HG03280 (cell line): ENCODE measurements around the gene ARHGAP22.

Experiments used
- ATAC-seq: cut with Tn5 transposase; IDR thresholded peaks from one replicate; pipeline ENCODE4 v1.9.1; 2021; ENCODE audit warnings: mild to moderate bottlenecking, moderate library complexity; ENCODE audit not compliant: unreplicated experiment

Gene ARHGAP22

DNA sequence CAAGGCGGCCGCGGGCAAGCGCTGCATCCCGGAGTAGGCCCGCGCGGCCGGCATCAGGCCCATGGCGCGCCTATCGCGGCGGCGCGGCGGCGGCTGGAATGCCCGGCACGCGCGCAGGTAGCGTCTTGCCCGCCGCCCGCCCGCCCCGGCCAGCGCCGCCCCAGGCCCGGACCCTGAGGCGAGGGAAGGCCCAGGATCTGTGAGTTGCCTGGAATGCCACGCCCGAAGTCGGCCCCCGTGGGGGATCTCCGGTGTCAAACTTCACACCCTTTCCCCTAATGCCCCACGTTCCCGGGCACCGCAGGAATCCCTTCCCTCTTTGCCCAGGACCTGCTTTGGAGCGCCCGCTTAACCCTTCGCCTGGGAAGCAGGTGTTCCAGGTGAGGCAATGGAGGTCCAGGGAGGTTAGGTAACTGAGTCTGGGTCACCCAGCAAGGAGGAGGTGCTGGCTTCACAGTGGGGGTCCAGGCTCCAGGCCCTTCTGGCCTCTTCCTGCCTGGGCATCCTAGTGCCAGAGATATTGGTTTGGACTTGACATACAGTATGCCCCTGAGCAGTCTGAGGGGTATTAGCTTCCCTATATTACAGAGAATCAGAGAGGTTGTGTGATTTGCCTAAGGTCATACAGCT lies 138.1 kb downstream of the ARHGAP22 start:
- no peak for ATAC-seq

DNA sequence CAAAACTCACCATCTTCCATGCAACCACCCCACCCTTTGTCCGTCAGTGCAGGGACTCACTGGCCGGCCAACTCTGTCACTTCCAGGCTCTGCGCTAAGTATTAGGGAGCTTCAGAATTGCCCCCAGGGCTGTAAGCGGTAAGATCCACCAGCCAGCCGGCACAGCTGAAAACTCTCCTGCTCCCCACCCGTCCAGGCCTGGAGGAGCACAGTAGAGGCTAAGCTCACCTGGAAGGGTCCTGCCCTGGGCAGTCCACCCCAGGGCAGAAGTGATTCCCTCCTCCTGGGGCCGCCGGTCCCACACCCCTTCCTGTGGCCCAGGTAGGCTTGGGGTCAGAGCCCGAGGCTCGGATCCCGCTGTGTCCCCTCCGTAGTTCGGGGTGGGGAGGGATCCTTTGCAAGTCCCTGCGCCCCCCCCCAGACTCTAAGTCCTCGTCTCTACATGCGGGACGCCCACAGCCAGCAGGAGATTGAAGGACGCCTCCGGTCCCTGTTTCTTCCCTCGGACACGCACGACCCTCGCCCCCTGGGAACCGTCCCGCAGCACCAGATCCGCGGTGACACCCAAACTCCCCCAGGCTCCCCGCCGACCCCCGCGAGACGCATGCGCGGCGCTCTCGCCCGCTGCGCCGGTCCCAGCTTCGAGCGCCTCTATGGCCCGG lies 138.9 kb downstream of the ARHGAP22 start:
- no peak for ATAC-seq

DNA sequence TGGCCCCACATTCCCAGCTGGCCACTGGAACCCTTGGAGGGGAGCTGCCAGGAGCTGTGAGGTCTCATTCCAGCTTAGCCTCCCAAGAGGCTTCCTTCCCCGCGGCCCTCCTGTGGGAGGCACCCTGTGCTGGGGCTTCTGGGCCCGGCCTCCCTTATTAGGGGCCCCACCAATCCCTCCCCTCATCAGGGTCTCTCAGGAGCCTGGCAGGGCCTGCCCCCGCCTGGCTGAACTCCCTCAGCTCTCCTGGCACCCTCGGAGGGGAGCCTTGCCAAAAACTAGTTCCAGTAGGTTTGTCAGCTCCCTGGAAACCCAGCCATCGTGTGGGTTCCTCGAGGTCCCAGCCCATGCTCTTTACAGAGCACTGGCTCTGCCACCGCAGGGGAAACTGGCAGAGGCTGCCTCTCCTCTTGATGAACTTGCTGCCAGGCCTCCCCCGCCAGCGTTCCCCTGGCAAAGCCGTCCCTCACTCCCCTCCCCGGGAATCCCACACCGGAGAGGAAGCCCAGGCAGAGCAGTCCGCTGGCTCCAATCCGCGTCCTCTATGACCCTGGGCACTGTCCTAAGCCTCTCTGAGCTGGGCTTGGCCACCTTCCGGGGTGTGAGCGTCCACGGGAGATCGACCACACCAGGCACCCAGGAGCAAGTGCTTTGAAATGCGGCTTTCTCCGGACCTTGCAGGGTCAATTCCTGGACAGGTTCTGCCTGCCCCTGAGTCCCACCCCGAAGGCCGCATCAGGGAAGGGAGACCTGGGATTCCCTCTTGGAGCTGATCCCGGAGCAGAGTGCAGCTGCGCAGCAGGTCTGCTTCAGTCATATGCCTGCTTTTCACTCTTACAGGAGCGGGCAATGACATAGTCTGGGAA lies 139.8 kb downstream of the ARHGAP22 start:
- no peak for ATAC-seq

DNA sequence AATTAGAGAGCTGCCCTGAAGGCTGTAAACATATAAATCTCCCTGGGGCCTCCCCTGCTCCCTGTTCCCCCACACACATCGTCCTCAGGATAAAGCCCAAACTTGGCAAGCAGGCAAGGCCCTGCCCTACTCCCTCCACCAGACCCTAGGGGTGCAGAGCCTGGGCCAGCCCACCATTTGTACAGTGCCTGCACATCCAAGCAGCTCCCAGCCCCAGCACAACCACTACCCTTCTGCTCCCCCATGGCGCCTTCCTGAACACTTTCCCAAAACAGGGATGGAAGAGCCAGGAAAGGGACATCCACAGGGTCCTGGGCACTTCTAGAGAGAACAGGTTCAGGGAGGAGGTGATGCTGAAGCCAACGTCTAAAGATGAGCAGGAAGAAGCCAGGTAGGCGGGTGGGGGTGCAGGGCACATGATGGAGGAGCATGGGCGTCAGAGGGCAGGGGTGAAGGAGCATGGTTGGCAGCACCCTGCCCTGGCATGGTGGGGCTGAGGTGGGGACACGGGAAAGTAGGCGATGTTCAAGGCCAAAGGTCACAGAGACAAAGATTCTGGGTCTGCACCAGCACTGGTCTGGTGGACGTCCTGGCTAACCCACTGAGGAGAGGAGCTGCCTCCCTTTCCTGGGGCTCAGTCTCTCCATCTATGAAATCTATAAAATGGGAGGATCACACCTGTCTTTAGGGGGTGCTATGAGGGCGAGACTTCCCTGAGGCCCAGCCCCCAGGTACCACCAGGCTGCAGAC lies 140.6 kb downstream of the ARHGAP22 start:
- no peak for ATAC-seq

DNA sequence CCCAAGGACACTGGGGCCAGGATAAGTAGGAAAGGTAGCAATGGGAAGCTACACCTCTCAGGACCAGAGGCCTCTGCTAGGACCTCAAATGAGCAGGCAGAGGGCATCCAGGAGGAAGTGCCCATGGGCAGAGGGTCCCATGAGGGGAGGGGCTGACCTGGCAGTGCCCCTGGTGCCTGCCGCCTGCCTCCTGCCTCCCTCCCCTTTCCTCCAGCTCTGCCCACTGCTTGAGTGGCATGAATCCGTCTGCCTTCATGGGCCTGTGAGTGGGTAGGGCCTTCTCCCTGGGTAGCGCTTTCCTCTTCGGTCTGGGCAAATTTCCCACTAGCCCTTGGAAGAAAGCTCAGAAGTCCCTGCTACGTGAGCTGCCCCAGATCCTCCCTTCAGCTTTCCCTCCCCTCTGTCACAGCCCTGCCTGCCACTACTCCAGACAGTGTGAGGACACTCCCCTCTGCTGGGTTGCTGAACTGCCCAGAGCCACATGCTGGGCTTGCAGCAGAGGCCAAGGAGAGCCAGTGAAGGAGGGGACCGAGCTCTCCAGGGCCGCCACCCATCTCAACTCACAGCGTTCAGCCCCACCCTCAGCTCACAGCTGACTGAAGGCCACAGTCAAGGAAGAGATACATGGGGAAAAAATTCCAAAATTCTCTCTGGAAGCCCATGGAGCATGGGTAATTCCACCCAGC lies 141.4 kb downstream of the ARHGAP22 start:
- no peak for ATAC-seq

DNA sequence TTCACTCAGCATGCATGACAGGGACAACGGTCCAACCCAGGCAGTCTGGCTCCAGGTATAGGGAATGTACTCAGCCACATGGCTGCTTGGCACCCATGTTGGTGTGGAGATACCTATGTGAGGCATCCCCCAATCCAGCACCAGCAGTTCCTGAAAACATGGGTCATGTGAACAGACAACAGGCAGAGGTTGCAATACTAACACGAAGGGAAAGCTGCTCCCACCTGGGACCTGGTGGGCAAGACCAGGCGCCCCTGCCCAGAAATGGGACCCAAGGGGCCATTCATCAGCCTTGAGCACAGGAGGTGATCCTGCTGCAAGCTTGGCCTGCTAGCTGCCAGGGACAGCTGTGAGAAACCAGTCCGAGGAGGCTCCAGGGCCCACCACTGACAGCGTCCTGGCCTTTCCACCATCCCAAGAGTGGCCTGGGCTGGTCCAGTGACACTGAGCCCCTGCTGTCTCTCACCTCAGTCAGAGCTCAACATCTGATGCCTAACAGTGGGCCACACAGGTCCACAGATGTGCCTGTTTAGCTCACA lies 142.3 kb downstream of the ARHGAP22 start:
- no peak for ATAC-seq

DNA sequence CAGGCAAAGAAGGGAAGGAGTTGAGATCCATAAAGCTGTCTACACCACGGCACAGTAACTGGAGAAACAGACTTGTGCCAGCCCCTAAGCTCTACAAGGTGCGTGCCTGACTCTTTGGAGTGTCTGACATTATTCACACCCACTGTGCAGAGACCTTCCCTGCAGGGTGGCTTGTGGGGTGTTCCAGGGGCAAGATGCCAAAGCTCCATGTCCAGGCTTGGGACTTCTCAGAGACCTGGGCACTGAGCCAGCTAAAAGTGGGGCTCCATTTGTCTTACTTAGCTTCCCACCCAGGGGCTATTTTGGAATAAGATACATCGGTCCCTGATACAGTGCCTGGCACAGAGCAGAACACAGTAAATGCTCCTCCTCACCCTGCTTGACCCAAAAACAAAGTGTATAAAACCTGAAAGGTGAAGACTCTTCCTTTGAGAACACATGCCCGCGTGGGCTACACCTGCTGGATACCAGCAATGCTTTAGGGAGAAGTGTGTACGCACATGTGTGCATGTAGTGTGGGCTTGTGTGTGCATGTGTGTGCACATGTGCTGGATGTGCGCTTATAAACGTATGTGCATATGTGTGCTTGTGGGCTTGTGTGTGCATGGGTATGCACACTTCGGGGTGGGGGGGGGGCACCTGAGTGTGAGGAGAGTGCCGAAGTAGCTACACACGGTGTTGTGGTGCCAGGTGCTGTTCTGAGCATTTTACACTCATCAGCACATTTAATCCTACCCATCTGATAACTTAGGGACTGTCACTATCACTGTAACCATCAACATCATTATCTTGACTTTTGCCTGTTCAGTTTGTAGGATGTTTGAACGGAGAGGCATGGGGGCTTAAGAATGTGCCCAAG lies 143.0 kb downstream of the ARHGAP22 start:
- ATAC-seq = no peak

DNA sequence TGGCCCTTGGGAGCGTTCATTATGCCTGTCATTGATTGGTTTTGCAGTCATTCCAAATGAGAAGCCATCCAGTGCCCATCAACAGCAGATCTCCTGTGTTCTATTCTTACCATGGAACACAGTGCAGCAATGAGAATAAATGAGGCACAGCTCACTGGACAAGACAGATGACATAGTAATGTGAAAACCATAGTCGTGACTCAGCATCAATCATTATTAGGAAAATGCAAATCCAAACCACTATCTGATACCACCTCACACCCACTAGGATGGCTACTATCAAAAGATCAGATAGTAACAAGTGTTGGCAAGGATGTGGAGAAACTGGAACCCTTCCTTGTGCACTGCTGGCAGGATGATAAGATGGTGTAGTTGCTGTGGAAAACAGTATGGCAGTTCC lies 144.7 kb downstream of the ARHGAP22 start:
- no peak for ATAC-seq

DNA sequence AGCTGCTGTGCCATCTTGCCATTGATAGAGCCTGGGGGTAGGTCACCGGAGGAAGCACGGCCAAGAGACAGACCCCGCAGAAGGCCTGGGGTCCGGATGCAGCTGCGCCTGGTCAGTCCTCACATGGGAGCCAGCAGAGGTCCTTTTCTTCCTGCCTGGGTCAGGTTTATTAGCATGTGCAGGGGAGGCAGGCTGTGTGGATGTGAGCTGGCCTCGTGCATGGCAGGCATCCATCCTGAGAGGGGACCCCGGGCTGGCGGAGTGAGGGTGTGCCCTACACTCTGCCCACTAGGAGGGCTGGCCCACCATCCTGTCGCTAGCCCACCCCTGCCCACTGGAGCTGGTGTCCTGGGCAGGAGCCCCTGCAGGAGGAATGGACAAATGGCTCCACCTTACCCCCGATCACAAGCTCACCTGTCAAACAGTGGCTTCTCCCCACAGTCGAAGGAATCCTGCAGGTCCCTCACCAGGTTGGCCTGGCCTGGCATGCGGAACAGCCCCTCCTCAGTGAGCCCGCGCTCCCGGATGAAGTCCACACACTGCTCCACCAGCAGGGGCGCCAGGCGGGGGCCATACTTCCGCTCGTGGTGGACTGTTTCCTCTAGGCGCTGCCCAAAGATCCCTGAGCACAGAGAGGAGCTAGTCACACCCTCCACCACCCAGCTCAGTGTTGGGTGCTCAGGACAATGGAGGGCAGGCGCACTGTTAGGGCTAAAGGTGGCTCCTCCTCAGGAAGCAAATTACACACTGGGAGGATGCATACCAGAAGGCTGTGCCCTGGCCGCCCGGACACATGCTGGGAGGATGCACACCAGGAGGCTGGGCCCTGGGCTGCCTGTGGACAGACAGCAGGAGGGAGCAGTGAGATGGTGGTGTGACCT lies 145.4 kb downstream of the ARHGAP22 start:
- ATAC-seq = no peak

DNA sequence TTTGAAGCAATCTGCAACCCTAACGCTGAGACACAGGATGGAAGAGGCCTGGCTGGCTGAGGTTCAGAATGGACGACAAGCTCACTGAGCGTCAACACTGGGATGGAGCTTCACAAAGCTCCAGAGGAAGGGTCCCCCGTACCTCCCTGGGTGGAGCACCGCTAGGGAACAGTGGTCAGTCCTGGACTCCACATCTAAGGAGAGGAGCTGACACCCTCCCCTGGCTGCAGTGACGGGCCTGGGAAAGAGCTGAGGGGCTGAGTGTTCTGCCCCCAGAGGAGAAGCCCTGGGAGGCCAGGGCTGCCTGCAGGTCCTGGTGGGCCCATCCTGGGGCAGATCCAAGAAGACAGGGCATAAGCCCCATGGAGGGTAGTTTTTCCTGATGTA lies 146.2 kb downstream of the ARHGAP22 start:
- ATAC-seq = no peak

DNA sequence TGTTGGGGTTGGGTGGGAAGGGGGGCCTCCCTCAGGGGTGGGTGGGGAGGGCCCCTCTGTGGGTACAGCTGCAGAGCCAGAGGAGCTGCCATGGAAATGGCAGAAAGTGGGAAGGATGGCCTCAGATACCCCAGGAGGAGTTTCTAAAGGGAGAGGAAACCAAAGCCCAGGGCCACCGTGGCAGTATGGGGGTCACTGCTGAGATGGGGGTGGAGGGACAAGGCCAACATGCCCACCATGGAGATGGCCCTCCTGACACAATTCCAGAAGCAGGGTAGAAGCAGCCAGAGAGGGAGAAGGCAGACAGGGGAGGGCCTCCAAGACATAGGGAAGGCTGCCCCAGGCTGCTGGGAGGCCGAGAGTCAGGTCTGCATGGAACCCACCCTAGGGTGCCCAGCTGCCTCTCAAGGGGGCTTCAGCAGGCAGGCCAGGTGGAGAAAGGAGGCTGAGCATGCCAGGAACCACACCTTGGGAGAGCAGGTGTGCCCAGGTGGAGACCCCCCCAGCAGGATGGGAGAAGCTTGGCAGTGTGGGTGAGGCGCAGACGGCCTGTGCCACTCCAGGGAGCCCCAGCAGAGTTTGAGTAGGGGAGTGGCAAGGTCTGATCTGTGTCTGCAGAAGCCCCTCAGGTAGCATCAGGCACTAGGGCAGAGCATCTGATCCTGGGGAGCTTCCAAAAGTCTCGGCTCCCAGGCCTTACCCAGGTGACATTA lies 146.8 kb downstream of the ARHGAP22 start:
- no peak for ATAC-seq

DNA sequence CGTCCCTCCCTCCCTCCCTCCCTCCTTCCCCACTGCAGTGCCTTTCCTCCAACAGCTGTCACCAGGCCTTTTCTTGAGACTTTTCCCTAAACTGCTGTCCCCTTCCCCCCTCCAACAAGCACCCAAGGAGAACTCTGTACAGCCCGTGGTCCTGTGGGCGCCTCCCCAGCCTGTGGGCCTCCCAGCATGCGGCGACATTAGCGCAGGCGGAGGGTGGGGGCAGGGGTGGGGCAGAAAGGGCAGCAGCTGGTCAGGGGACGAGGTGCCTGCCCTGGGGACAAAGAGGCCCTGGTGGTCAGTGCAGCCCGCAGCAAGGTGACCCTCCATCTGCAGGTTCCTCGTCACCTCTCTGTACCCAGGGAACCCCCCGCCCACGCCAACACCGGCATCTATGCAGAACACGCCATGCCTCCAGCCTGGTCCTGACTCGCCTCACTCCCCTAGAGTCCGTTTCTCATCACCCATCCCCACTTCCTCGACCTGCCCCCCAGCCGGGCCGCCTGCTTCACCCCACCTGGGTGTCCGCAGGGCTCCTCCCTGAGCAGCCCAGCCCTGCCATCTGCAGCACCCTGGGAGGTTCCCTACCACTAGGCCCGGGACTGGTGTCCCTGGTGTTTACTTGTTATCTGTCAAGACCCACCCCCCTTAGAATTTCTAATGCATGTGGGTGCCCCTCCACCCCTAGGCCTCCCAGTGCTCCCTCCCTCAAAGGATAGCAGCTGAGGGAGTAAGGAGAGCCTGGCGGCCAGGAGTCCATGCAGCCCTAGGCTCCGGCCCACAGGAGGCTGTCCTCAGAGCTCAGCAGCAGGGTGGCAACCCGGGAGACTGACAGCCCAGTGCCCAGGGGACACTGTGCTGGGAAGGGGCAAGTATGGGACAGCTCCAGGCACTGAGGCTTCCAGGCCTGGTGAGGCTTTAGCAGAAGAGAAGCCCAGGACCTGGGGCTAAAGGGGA lies 147.8 kb downstream of the ARHGAP22 start:
- ATAC-seq = no peak

DNA sequence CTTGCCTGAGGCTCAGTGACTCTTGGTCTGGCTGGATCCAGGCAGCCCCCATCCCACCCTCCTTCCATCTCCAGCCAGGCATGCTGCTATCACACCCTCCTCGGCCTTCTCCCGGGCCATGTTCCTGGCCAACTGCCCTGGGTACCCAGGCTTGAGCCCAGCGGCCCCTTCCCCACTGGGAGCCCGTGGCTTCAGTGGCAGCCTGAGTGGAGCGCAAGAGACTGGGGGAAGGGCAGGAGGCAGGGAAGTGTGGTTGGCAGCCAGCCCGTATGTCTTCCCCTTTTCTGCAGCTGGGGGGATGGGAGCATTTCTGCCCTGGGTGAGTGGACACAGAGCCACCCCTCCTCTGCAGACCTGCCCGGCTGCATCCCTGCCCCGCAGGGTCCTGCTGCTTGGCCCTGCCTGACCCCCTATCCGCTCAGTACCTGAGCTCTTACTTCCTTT lies 148.5 kb downstream of the ARHGAP22 start:
- ATAC-seq = no peak

DNA sequence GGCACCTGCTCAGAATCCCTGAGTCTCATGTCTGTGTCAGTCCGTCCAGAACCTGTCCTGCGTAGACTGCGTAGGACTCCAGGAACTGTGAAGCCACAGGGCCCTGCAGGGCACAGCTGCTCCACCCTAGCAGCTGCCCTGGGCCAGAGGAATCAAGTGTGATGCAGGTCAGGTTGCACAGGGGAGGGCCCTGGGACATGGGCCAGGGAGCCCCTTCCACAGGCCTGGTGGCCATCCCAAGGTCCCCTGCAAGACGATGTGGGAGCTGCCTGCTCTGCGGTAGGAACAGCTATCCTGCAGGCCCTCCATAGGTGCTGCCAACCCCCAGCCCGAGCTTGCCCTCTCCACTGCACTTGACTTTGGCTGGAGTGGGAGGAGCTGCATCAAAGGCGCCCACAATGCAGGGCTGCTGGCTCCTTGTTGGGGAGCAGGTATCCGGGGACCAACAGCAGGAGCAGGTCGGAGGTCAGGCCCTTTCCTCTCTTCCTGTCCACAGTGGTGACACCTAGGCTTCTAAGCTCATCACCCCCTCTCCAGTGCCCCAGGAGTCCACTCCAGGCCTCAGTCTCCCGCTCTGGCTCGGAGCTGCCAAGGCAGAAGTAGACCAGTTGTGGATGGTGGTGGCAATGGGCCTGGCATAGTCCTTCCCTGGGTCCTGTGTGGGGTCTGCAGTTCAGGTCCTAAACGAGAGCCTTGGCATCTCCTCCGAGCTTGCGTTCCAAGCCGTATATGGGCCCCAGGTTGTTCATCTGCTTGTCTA lies 149.3 kb downstream of the ARHGAP22 start:
- no peak for ATAC-seq

DNA sequence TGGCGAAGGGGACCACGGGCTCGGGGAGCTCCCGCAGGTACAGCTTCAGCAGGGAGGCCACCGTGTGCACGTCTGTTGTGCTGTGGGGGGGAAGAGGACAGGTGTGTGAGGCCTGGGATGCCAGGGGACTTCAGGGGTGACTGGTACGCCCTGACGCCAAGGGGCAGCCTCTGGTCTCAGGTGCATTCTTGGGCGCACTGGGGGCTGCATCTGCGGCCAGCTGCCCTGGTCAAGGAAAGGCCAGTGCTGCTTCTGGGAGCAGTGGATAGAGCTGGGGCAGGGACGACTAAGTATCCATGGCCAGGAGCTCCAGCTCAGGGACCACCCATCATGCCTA lies 149.8 kb downstream of the ARHGAP22 start:
- no peak for ATAC-seq
